ENCODE results near the gene PPP2R2C.

Gene PPP2R2C

DNA sequence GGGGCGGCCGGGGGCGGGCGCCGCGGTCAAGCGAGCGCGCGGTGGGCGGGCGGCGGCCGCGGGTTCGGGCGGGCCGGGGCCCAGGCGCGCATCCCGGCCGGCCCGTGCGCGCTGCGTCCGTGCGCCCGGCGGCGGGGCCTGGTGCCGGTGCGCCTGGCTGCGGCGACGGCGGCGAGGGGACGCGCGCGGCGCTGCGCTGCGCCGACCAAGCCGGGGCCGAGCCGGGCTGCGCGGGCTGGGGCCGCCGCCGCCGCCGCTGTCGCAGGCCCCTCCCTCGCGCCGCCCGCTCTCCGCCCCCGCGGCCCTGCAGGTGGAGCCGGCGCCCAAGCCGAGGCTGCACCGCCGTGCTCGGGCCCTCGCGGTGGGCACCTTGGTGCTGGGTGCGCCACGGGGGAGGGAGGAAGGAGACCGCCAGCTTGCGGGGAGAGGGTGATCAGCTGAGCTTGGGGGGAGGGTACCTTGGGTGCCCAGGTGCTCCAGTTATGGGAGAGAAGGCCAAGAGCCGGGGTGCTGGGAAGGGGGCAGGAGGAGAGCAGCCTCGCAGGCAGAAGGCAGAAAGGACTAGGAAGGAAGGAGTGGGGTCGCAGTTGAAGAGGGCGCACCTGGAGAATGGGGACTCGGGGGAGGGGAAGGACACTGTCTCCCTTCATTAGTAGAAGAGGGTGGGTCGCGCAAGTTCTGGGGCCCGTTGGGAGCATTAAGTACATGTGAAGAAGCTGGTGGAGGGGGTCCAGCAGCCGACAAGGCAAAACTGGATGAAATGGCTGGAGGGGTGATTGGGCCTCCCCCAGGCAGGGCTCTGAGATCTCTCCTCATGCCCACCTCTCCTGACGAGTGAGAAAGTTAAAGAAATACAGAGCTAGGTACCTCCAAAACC is at the start of gene PPP2R2C:
Gene PPP2R2C (minus strand): TSS at position 228 of the 877 bp plus-strand sequence. CDS start 385 bp downstream, outside the sequence.
- no peak for DNase-seq

GRCh38 chr4:6520978-6521377 is 48.6 kb upstream of the PPP2R2C start:
- DNase-seq = no peak

GRCh38 chr4:6520051-6520636 is 47.7 kb upstream of the PPP2R2C start:
- no peak for DNase-seq

DNA sequence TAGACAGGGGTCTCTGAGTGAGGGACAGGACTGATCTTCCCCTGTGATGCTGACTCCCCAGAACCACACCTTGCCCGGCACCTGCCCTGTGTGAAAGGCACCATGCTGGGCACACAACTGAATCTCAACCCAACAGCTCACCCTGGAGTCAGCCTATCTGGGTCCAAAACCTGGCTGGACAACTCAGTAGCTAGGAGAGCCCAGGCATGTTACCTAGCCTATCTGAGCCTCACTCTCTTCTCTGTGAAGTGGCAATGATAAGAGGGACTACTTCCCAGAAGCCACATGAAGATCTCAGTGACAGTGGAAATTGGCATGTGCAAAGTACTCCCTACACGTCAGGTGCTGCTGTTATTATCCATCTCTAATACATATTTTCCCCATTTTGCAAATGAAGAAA is 44.8 kb upstream of the PPP2R2C start:
- DNase-seq = no peak

GRCh38 chr4:6516762-6517161 is 44.3 kb upstream of the PPP2R2C start:
- no peak for DNase-seq

DNA sequence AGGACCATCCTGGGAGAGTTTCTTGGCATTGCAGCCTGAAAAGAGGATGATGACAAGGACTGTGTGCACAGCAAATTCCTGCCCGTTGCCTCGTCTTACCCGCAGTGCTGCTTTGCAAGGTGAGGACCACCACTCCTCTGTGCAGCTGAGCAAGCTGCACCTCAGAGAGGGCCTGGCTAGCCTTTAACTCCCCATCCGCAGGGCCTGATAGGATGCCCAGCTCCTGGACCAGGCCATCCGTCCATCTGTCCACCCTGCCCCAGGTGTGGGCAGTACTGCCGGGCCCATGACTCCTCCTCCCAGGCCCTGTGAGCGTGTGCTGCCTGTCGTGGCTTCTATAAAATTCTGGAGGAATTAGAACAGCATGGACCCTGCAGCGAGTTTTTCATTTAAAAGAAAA is 43.9 kb upstream of the PPP2R2C start:
- no peak for DNase-seq

GRCh38 chr4:6513678-6514077 is 41.3 kb upstream of the PPP2R2C start:
- no peak for DNase-seq

GRCh38 chr4:6509587-6509986 is 37.2 kb upstream of the PPP2R2C start:
- no peak for DNase-seq

GRCh38 chr4:6507345-6507744 is 34.9 kb upstream of the PPP2R2C start:
- no peak for DNase-seq

- no peak for DNase-seq
These were observed 34.3 kb upstream of the PPP2R2C start for GRCh38 chr4:6506616-6507140.

GRCh38 chr4:6504900-6505496 is 32.6 kb upstream of the PPP2R2C start:
- DNase-seq = no peak

- no peak for DNase-seq
These were observed 30.5 kb upstream of the PPP2R2C start for GRCh38 chr4:6502747-6503465.

DNA sequence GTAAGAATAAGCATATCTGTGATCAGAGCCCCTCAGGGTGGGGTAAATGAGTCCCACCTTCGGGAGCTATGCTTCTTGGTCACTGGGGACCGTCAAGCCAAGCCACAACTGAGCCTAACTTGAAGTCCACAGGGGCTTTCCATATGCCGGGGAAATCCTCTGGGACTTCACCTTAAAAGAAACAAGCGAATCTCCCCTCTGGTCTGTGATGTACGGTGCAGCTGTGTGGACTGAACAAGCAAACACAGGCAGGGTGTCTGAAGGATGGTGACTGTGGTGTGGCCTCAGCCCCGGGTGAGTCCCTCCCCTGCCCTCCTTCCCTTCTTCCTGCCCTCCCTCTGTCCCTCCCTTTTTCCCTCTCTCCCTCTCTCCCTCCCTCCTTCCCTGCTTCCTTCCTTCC is 29.7 kb upstream of the PPP2R2C start:
- DNase-seq = no peak

- DNase-seq = no peak
These were observed 28.8 kb upstream of the PPP2R2C start for GRCh38 chr4:6501171-6501570.

DNA sequence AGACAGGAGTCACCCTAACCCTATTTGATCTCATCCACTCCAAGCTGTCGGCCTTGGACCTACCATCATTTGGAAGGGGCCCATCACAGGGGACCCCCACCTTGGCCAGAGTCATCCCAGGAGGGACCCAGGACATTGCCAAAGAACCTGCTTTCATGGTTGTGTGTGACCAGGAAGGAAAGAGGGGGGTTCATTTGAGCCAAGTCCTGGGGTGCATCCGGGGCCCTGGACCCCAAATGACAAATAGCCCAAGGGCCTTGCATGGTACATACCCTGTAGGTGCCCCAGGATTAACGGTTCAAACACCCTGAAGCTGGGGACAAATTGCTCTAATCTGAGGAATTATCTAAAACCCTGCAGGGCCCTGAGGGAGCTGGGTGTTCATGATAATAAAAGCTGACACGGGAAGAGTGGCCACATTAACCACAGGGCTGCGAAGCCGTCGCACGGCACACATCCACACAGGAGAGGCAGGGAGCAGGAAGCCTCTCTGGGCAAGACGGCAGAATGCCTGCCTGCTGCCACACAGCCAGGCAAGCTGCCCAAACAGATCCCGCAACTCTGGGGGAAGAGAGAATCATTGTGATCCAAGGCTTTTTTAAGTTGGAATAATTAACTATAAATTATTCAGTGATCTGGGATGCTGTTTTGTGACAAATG is 28.2 kb upstream of the PPP2R2C start:
- peak; percentile 70 for DNase-seq

DNA sequence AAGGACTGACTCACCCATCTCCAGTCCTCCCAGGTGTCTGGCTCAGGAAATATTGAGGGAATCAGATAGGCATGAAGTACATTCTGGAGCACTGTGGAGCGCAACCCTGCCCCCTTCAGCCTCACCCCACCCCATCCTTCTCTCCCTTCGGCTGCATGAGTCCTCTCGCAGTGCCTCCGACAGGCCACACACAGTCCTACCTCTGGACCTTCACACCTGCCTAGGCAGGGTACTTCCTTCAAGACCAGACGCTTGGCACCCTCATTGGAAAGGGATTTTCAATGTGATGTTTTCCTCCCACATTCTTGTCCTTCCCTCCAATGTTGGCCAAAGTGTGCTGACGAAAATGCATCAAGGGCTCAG is 26.8 kb upstream of the PPP2R2C start:
- no peak for DNase-seq

DNA sequence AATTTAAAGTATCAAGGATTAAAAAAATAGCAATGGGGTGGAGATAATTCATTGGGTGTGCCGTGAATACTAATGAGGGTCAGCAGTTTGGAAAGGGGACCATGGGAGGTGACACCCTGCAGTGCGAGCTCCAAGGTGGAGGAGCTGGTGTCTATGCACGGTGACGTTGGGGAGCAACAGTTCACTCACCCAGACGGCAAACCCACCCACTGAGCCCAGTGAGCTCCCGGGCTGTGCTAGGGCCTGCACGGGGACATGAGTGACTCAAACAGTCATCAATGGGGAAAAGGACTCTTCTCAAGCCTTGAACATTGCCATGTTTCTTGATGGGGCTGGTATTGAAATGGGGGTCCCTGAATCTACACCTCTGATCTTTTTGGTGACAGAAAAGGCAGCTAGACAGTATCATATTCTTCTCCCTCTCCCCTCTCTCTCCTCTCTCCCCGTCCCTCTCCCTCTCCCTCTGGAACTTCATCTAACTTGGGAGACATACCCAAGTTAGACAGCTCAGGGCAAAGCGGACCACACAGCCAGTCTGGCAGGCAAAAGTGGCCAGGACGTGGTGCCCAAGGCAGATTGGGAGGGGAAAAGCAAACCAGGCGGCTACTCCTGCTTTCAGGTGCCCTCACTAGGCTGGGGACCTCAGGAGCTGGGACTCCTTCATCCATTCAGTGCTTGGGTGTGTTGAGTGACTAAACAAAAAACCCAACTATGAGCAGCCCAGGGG is 26.3 kb upstream of the PPP2R2C start:
- DNase-seq = no peak

- DNase-seq = no peak
These were observed 25.4 kb upstream of the PPP2R2C start for GRCh38 chr4:6497796-6498195.

GRCh38 chr4:6495736-6496135 is 23.3 kb upstream of the PPP2R2C start:
- DNase-seq = no peak

GRCh38 chr4:6495296-6495590 is 22.8 kb upstream of the PPP2R2C start:
- DNase-seq = no peak

DNA sequence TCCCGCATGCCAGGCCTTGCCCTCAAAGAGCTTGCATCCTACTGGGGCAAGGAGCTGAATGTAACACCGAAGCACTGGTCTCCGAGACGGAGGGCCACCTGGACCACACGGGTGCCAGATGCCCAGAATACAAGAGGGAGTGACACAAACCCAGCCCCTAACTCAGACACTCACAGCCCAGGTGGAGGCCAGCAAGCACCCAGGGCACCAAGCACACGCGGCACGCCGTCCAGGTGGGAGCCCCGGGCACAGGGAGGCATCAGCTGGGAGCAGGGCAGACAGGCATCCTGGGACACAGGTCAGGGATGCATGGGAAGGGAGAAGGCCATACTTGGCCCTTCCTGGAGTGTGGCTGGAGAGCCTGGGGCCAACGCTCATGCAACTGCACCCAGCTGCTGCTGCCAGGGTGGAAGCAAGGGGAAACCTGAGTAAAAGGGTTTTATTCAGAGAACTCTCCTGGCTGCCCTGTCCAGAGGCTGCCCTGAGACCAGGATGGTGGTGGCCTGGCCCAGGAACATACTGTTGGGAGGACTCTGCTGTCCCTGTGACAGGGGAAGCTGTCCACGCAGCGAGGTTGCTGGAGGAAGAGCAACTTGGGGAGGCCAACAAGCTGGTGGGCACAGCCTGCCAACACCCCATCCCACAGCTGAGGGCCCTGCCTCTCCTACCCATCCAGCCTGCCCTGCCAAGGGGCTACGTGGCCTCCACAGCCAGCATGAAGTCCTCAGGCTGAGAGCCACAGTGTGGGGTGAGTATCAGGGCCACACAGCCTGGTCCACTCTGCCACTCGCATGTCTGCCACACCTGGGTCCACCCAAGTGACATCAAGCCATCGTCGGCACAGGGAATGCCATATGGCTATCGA is 22.2 kb upstream of the PPP2R2C start:
- DNase-seq = no peak
